Epithelial cell of proximal tubule (primary cell): ENCODE data around the gene OR52A1. TPM values are rescaled to one million over a fixed set of nuclear protein-coding genes. Genes with fewer than 3 reads are reported as not detected.
"Not testable (repeated sequence)": the region's sequence is repeated elsewhere in the genome, so short reads cannot be mapped to it uniquely, and the experiment has no call there.

ENCODE experiments used
- DNase-seq: peaks from one replicate; pipeline ENCODE4 v3.0.0-alpha.2; 2011; ENCODE audit warnings: low read depth
- H3K4me3 ChIP-seq: 2 replicates; pipeline ENCODE4 v1.5.1; 2011; ENCODE audit warnings: low read depth, mild to moderate bottlenecking, low read length
- CTCF ChIP-seq: conservative IDR thresholded peaks from 2 replicates; pipeline ENCODE4 v1.5.1; 2012; ENCODE audit warnings: low read depth, mild to moderate bottlenecking, low read length
- total RNA-seq: library from RNA; depleted of rRNA; stranded (reverse); fragments of >200 nt; gene quantifications from 2 replicates; pipeline ENCODE4 v1.2.3, GENCODE V29; 2015

Gene OR52A1
- total RNA-seq, 1 donor from 2014 or later, result not detected

- DNase-seq, result no peak
- TF ChIP-seq CTCF, result no peak
- H3K4me3 ChIP-seq, result no peak overlapping the region
Observed at GRCh38 chr11:5159806-5160205, 5.2 kb upstream of the OR52A1 start.

GRCh38 chr11:5153574-5154431, 754 bp downstream of the OR52A1 start:
- TF ChIP-seq CTCF, result no peak
- DNase-seq, result no peak
- H3K4me3 ChIP-seq, result no peak overlapping the region

- no peak for TF ChIP-seq CTCF
- DNase-seq, result no peak
- no peak overlapping the region for H3K4me3 ChIP-seq
Observed at GRCh38 chr11:5151713-5152153, 2.8 kb downstream of the OR52A1 start.

- not testable (repeated sequence) for DNase-seq, H3K4me3 ChIP-seq
Observed at GRCh38 chr11:5144206-5144605, 10.4 kb downstream of the OR52A1 start.

GRCh38 chr11:5137996-5138395, 16.6 kb downstream of the OR52A1 start, which contains the start of gene OR52A5:
Gene OR52A5 (minus strand): TSS chr11:5138356. CDS start chr11:5132642, 5,714 bp downstream.
- H3K4me3 ChIP-seq, result no peak within 1 kb of the TSS
- no peak for DNase-seq
- TF ChIP-seq CTCF, result no peak

GRCh38 chr11:5137014-5137413, 17.5 kb downstream of the OR52A1 start:
- no peak overlapping the region for H3K4me3 ChIP-seq
- no peak for DNase-seq
- no peak for TF ChIP-seq CTCF

- H3K4me3 ChIP-seq, result no peak overlapping the region
- no peak for DNase-seq
- no peak for TF ChIP-seq CTCF
Observed at GRCh38 chr11:5136261-5136660, 18.3 kb downstream of the OR52A1 start.
